AG08396 (cell line): Measurements from ENCODE around the gene ZNF493.

Experiments used
- DNase-seq: peaks from one replicate; pipeline ENCODE4 v3.0.0; 2012; ENCODE audit warnings: low spot score, mixed read lengths

Gene ZNF493

DNA sequence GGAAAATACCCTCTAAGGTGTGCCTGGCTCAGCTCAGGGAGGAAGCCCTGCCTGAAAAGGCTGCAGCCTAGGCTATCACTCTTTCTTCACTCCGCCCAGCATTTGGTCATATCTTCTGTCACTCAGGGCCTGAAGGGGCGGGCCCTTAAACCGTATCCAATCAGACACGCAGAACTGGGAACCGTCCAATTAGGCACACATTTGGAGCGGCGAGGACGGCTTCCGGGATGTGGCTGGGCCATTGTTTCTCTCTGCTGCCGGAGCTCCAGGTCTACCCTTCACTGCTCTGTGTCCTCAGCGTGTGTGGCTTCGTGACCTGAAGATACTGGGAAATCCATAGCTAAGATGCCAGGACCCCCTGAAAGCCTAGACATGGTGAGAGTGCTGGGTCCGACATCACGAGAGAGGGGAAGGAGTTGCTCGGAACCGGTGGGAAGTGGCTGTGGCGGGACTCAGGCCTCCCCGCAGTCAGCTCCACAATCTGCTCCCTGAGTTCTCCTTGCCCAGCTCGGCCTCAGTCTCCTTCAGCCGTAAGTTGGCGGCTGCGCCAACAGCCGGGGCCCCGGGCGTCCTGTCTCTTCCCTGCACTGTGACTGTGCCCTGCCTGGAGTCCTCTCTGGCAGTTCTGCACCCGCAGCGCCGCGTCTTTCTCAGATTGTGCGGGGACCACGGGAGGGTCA lies at the start of gene ZNF493:
ZNF493 (plus strand) TSS at position 241 of the 680 bp plus-strand sequence; CDS start at position 346, 105 bp downstream.
- DNase-seq = peak; percentile 83

DNA sequence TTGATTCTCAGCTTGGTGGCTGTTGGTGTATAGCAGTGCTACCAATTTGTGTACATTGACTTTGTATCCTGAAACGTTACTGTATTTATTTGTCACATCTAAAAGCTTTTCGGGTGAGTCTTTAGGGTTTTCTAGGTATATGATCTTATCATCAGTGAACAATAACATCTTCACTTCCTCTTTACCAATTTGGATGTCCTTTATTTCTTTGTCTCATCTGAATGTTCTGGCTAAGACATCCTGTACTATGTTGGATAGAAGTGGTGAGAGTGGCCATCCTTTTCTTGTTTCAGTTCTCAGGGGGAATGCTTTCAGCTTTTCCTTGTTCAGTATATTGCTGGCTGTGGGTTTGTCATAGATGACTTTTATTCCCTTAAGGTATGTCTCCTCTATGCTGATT lies 44.1 kb upstream of the ZNF493 start:
- DNase-seq = no peak

DNA sequence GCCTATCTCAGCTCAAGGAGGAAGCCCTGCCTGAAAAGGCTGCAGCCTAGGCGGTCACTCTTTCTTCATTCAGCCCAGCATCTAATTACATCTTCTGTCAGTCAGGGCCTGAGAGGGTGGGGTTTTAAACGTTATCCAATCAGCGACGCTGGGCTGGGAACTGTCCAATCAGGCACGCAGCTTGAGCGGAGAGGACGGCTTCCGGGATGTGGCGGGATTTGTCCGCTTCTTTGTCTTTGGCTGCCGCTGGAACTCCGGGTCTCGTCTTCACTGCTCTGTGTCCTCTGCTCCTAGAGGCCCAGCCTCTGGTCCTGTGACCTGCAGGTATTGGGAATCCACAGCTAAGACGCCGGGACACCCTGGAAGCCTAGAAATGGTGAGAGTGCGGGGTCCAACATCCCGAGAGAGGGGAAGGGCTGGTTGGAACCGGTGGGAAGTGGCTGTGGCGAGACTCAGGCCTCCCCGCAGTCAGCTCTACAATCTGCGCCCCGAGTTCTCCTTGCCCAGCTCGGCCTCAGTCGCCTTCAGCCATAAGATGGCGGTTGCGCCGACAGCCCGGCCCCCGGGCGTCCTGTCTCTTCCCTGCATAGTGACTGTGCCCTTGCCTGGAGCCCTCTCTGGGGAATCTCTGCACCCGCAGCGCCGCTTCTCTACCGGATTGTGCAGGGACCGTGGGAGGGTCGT lies 38.0 kb upstream of the ZNF493 start, which contains the start of gene ZNF738:
ZNF738 (plus strand) TSS at position 233 of the 684 bp plus-strand sequence; CDS start at position 374, 141 bp downstream.
- peak; percentile 93 for DNase-seq

DNA sequence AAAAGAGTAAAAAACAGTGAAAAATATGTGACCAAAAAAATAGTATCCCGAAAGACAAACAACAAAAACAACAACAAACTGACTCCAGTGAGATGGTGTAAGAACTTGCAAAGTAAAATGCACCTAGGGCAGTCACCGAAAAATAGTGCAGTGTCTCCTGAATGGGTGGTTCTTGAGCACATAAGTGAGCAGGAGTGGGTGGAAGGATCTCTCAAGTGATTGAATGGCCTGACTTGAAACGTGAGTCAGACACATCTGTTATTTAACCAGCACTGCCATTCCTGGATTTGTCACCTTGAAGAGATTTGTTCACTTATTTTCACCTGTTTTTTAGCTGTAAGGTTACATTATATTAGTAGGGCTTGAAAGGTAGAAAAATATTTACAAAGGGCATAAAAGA lies 34.6 kb upstream of the ZNF493 start:
- DNase-seq = no peak

DNA sequence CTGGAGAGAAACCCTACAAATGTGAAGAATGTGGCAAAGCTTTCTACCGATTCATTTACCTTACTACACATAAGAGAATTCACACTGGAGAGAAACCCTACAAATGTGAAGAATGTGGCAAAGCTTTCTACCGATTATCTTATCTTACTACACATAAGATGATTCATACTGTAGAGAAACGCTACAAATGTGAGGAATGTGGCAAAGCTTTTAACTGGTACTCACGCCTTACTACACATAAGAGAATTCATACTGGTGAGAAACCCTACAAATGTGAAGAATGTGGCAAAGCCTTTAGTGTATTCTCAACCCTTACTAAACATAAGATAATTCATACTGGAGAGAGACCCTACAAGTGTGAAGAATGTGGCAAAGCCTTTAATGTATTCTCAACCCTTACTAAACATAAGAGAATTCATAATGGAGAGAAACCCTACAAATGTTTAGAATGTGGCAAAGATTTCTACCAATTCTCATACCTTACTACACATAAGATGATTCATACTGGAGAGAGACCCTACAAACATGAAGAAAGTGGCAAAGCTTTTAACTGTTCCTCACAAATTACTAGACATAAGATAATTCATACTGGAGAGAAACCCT lies 12.9 kb upstream of the ZNF493 start:
- DNase-seq = no peak

DNA sequence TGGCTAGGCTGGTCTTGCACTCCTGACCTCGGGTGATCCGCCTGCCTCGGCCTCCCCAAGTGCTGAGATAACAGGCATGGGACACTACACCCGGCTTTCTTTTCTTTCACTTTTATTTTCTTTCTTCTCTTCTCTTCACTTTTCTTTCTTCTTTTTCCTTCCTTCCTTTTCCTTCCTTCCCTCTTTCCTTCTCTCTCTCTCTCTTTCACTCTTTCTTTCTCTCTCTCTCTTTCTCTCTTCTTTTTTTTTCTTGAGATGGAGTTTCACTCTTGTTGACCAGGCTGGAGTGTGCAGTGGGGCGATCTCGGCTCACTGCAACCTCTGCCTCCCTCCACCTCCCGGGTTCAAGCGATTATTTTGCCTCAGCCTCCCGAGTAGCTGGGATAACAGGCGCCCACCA lies 812 bp upstream of the ZNF493 start:
- DNase-seq = no peak

DNA sequence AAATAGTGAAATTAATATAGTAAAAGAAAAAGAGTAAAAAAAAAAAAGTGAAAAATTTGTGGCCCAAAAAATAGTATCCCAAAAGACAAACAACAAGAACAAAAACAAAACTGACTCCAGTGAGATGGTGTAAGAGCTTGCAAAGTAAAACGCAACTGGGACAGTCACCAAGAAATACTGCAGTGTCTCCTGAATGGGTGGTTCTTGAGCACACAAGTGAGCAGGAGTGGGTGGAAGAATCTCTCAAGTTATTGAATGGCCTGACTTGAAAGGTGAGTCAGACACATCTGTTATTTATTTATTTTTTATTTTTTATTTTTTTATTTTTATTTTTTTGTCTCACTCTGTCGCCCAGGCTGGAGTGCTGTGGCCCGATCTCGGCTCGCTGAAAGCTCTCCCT lies 1.9 kb downstream of the ZNF493 start:
- DNase-seq = no peak

DNA sequence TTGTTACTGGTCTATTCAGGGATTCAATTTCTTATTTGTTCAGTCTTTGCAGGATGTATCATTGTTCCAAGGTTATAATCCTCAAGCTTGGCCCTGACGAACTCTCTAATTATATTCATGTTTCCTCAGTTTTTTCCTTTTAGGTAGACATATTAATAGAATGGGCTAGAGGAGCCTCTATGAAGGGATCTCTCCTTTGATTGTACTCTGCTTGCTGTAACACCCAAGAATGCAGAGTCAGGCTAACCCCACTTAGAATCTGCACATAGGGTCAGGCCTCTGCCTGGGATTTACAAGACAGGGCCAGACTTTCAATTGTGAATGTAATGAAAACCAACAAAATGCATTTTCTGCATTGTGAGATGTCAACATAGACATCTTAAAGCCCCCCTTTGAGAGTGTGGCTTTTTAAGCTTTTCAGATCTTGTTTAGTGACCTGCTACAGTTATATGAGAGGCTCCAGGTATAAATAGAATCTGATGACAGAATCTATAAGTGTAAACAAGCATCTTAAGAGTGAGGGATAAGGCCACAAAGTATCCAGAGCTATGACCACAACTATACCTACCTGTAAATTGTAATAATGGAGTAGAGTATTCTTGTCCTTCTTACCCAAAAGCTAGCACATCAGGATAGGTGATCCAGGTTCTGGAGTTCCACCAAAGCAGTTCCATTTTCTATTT lies 5.5 kb downstream of the ZNF493 start:
- no peak for DNase-seq

DNA sequence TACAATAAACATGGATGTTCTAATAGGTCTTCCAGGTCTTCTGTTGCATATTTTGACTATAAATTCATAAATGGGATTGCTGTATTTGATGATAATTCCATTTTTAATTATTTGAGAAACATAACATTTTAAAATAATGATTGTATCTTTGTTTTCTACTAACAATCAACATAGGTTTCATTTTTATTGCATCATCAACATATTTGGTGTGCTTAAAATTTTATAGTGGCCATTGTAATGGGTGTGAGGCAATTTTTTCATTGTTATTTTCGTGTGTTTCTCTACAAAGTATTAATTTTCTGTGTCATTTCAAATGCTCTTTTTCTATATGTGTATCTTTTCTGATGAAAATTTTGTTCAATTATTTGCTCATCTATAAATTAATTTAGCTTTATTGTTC lies 13.2 kb downstream of the ZNF493 start:
- DNase-seq = no peak

DNA sequence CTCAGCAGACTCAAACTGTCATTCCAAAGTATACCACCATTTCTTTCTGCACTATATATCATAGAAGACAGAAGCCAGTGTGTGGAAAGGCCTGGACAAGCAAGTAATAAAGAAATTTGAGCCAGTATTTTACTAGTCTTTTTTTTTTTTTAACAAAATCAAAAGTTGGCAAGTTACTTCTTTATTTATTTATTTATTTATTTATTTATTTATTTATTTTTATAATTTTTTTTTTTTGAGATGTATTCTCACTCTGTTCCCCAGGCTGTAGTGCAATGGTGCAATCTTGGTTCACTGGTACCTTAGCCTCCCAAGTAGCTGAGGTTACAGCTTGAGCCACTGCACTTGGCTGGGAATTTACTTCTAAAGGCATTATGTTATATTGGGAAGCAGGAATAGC lies 25.3 kb downstream of the ZNF493 start:
- no peak for DNase-seq

DNA sequence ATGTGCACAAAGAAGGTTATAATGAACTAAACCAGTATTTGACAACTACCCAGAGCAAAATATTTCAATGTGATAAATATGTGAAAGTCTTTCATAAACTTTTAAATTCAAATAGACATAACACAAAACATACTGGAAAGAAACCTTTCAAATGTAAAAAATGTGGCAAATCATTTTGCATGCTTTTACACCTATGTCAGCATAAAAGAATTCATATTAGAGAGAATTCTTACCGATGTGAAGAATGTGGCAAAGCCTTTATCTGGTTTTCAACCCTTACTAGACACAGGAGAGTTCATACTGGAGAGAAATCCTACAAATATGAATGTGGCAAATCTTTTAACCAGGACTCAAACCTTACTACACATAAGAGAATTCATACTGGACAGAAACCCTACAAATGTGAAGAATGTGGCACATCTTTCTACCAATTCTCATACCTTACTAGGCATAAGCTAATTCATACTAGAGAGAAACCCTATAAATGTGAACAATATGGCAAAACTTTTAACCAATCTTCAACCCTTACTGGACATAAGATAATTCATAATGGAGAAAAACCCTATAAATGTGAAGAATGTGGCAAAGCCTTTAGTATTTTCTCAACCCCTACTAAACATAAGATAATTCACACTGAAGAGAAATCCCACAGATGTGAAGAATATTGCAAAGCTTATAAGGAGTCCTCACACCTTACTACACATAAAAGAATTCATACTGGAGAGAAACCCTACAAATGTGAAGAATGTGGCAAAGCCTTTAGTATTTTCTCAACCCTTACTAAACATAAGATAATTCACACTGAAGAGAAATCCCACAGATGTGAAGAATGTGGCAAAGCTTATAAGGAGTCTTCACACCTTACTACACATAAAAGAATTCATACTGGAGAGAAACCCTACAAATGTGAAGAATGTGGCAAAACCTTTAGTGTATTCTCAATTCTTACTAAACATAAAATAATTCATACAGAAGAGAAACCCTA lies 26.4 kb downstream of the ZNF493 start:
- no peak for DNase-seq

DNA sequence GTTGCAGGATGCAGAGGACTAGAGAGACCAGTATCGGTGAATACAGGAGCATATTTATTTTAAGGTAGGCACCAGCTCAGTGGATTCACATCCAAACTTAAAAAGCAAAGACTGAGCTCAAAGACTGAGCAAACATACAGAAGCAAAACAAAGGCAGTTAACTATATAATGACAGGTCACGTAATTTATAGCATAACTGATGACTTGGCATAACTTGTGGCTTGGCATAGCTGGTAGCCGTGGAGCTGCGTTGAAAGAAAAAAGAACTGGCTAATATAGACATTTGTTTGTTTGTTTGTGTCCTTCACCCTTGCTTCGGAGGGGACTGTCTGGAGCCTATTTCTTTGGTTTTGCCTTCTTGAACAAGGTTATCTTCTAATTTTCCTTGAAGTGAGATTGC lies 33.7 kb downstream of the ZNF493 start:
- no peak for DNase-seq

DNA sequence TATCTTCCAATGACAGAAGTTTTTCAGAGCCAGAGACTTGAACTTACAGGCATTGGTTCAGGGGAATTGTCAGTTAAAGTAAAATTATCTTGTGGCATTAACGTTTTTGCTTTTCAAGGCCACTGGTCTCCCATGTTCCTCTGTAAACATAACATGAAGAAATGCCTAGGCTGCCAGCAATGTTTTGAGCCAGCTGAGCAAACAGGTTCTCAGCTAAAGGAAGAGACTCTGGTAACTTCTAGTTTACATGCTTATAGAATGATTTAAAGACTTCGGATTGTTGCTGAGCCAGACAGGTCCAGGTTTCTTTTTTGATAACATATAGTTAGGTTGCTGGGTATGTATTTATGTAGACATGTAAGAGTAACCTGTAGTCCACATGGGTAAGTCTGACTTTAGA lies 35.7 kb downstream of the ZNF493 start:
- no peak for DNase-seq

DNA sequence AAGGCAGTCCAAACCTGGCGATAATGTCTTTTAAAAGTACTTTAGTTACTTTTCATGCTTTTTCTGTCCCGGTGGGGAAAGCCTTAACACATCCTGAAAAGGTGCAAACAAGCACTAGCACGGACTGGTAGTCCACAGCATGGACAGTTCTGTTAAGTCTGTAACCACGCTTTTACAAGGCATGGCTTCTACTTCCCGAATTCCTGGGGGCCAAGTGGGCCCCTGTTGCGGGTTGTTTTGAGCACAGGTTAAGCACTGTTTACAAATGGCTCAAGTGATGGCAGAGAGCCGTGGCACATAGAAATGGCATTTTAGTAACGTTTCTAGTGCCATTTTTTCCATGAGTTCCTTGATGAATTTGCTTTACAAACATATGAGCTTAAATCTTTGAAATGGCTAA lies 37.6 kb downstream of the ZNF493 start:
- no peak for DNase-seq

DNA sequence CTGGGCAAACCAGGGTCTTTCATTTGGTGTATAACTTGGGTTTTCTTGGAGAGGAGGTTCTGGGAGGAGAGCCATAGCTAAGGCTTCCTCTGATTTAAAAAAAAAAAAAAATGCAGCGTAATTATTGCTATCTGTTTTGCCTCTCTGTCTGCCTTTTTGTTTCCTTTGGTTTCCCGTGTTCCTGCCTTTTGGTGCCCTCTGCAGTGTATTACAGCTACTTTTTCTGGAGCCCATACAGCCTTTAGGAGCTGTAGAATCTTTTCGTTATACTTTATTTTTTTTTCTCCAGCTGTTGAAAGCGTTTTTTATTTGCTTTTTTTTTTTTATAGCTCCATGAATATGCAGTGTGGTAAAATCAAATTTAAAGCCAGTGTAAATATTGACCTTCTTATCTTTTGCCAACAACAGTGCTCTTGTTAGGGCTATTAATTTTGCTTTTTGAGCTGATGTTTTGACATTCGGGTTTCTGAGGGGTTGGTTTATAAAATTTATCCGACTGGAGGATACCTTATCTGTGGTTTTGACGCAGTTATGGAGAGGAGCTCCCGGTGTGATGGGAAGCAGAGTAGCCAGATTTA lies 38.1 kb downstream of the ZNF493 start:
- DNase-seq = no peak

DNA sequence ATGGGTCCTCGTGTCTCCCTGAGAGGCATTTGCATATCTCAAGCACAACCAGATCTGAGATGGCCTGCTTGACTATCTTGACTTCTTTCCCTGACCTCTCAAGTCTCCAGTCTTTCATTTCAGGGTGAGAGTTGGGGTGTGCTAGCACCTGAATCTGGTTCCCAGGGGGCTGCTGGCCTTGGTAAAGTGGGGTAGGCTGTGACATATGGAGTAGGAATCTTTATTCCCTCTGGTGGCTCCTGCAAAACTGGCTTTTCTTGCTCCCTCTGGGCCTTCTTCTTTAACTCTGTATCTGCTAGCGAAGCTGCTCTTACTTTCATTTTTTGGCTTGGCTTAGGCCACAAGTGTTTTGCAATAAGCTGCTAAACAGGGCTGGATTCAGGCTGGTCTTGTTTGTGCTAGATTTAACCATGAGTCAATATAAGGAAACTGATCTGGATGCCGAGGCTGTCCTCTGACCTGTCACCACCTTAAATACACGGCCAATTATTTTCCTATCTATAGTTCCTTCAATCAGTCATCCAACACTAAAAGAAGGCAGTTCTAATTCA lies 42.3 kb downstream of the ZNF493 start:
- no peak for DNase-seq

DNA sequence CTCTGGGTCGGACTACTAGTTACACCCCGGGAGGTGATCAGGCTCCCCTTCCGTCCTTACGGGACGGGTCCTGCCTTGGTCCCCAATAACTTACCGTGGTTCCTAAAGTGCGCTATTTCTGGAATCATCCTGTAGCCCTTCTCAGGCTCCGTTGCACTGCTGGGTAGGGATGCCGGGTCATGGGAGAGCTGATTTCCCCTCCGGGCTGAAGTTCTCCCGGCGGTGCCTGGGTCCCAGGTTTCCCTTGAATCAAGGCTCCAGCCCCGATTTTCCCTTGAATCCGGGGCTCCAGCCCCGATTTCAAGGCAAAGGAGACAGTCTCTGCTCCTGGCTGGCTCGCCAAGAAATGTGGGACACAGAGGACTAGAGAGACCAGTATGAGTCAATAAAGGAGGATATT lies 43.4 kb downstream of the ZNF493 start:
- DNase-seq = no peak

DNA sequence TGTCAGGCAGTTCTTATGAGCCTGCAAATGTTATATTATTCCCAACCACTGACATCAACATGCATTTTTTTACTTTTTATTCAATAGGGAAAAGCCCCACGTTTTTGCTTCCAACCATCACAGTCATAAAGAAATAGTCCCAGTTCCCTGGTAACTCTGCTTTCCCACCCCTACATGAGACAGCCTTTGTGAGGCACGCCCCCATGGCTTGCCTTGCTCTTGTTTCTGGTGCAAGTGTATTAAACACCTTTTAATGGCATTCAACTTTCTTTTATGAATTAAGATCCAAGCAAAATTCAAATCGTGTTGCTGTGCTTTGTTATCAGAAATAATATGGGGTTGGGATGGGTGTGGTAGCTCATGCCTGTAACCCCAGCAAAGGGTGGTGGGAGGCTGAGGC lies 54.3 kb downstream of the ZNF493 start:
- DNase-seq = no peak

DNA sequence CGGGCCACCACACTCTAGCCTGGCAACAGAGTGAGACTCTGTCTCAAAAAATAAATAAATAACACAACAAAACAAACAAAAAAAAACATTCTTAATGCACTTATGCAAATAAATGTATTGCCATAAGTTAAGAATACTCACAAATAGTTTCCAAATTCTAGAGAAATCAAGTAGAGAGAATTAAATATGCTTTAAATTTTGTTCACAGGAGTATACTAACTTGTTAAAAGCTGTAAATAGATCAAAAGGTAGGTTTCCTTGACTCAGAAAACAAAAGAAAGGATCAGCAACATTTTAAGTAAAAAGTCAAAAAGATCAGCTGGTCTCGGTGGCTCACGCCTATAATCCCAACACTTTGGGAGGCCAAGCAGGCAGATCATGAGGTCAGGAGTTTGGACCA lies 58.0 kb downstream of the ZNF493 start:
- no peak for DNase-seq

DNA sequence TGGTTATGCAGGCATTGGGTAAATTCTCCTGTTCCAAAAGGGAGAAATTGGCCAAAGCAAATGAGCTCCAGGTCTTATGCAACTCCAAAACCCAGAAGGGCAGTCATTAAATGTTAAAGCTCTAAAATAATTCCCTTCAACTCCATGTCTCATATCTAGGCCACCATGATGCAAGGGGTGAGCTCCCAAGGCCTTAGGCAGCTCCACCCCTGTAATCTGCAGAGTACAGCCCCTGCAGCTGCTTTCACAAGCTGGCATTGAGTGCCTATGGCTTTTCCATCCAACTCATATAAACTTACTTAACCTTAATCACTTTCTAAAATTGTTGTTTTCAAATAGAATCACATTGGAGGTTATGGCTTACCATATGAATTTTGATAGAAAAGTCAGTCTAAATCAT lies 63.8 kb downstream of the ZNF493 start:
- no peak for DNase-seq

DNA sequence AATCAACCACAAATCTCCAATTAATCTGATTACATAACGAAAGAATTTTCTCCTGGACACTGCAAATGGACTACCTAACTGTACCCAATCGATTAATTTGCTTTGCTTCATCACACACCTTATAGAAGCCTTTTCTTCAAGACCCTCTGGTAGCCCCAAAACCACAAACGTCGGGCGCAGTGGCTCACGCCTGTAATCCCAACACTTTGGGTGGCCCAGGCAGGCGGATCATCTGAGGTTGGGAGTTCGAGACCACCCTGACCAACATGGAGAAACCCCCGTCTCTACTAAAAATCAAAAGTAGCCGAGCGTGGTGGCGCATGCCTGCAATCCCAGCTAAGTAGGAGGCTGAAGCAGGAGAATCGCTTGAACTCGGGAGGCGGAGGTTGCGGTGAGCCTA lies 65.6 kb downstream of the ZNF493 start:
- DNase-seq = no peak
